AG04449 (cell line): ENCODE measurements around the gene PHF21B.

Experiments
- CTCF ChIA-PET: fragments of 350-600 bp; formaldehyde crosslinking; extraction: SDS; loops from one replicate; lab custom pipeline; 2021; ENCODE audit warnings: antibody characterized with exemption; lab: Yijun Ruan, JAX
- POLR2A ChIA-PET: fragments of 400-600, 350-600 bp; formaldehyde crosslinking; extraction: SDS; loops from one replicate; lab custom pipeline; 2020; ENCODE audit warnings: antibody characterized with exemption, inconsistent platforms; lab: Yijun Ruan, JAX
- DNase-seq: peaks from one replicate; pipeline ENCODE4 v3.0.0-alpha.2; 2010; ENCODE audit warnings: low read depth, low spot score
- H3K4me3 ChIP-seq: 2 replicates; pipeline ENCODE4 v1.5.1; 2011; ENCODE audit warnings: low read depth, mild to moderate bottlenecking, control low read depth, low read length
- CTCF ChIP-seq: IDR thresholded peaks from one replicate; pipeline ENCODE4 v1.5.1; 2011; ENCODE audit warnings: mild to moderate bottlenecking, moderate library complexity, low read length, control low read depth, inconsistent platforms; ENCODE audit not compliant: insufficient read depth; ENCODE audit errors: missing control alignments

PHF21B gene

DNA sequence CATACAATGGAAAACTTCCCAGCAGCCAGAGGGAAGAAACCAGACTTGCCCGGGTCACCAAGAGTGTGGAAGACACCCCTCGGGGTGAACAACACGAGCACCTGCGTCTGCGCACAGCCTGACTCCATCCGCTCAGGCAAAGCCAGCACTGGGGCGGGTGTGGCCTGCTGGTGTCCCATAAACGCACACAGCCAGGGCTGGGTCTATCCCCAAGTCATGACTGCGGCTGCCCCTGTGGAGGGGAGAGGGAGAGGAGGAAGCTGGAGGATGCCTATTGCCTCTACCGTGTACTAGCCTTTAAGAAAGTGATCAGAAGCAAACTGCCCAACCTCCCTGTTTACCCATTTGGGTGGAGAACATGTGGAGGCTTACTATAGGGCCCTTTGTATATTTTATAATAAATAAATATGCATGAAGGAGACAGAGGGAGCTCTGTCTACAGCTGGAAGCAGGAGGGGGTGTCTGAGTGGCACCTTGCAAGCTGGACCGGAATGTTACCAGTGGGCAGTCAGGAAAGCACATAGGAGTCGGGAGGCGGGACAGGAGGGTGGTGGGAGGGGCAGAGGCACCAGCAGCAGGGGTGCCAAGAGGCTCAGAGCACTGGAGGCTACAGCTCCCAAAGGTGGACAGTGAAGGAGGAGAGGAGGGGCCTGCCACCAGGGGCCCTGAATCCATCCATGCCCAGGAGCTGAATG is 79.6 kb downstream of the PHF21B start:
- no peak for DNase-seq
- POLR2A ChIA-PET: no interaction called here
- no peak overlapping the region for H3K4me3 ChIP-seq
- no peak for TF ChIP-seq CTCF
- CTCF ChIA-PET: no interaction called here

GRCh38 chr22:44929359-44930015 is 80.3 kb downstream of the PHF21B start:
- no peak overlapping the region for H3K4me3 ChIP-seq
- no peak for DNase-seq
- TF ChIP-seq CTCF: no peak
- ChIA-PET CTCF (no interaction called here), POLR2A (no interaction called here)

DNA sequence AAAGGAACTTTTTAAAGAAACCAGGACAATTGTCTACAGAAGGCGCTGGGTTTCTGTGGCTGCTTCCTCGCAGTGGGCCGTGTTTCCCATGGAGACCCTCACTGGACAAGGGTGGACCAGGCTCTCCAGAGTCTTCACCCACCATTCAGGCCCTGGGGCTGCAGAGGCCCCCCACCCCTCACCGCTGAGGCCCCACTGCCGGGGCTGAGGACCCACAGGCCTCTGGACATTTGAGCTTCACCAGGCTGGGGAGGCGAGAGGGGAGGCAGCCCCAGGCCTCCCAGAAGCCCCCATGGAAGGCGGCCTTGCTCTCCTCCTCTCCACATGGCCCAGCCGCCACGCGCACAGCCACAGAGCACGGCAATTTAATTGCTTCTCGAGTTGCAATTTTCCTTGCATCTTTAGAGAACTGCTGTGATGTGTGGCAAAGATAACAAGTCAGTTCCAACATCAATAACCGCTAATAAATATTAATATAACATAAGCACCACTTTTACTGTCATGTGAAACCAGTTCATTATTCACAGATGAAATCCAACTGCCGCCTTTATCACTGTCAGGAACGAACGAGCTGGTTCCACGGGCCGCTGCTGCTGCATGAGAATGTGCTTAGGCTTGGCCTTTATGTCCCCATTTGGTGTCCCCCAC is 81.0 kb downstream of the PHF21B start:
- POLR2A ChIA-PET: no interaction called here
- no peak for DNase-seq
- CTCF ChIA-PET: no interaction called here
- H3K4me3 ChIP-seq: no peak overlapping the region
- no peak for TF ChIP-seq CTCF

- H3K4me3 ChIP-seq: no peak overlapping the region
- no peak for TF ChIP-seq CTCF
- DNase-seq: no peak
- ChIA-PET POLR2A (no interaction called here), CTCF (no interaction called here)
Observed at GRCh38 chr22:44928136-44928463, 81.7 kb downstream of the PHF21B start.

DNA sequence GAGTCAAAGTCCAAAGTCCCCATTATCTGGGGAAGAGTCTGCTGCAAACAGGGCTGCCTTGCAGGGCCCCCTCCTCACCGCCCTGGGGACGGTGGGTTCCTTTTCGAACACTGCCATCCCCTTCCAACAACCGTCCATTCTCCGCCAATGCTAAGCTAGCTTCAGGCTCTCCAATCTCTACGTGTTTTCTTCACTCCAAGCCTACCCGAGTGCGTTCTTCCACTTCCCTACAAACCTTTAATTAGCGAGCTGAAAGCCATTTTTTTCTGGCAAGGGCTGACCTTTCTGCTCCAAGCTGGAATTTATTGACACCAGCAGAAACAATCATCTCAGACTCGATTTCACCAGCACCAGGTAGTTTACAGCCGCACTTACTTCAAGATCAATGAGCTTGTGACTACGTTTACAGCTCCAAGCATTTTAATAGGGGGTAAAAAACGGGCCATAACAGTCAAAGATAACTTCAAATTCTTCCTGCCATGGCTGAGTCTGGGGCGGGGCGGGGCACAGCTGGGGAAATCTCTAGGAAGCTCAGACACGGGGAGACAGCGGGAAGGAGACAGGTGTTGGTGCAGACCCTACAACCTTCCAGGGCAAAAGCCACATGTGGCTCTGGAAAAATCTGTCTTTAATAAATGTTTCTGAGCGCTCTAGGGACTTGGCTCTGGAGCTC is 82.2 kb downstream of the PHF21B start:
- no peak for DNase-seq
- TF ChIP-seq CTCF: no peak
- ChIA-PET POLR2A (no interaction called here), CTCF (no interaction called here)
- H3K4me3 ChIP-seq: no peak overlapping the region
